ENCODE measurements around the gene ABHD15. TPM values are rescaled to one million over a fixed set of nuclear protein-coding genes. Genes with fewer than 3 reads are reported as not detected.

ABHD15 gene
- total RNA-seq, 1 donor from 2014 or later = 14.3 TPM

DNA sequence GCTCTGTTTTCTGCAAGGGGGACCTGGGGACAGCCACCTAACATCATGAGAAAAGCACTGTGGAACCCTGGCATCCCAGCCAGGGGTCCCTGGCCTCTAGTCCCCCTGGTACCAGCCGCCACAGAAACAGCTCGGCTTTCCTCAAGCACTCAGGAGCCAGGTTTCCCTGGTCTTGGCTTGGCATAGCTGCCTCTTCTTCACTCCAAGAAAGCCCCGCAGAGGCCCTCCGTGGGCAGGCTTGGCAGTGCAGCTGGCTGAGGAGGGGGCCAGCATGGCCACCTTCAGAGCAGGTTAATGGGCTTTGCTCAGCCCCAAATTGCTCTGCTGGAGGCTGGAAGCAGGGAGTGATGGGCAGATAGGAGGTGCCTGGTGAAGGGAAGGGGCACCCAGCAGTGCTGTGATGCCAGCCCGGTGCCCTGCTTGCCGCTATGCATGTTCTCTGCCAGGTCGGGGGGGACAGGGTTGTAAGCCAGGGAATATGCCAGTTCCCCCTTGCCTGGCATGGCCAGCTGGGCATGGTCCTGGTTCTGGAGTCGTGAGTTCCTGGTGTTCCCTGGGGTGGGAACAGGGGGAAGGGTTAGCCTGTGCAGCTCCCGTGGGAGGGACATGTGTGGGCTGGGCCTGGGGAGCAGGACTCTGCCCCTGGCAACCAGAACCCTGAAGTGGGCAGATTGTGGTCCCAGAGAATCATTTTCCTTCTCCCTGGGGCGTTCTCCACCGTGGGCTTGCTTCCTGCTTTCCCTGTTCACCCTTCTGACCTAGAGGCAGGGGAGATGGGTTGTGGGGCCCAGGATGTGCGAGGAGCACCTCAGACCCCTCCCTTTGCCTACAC is 29.3 kb upstream of the ABHD15 start:
- intact Hi-C loops (cut with DNase I) = no loop called here
- TF ChIP-seq, protein P1, sequence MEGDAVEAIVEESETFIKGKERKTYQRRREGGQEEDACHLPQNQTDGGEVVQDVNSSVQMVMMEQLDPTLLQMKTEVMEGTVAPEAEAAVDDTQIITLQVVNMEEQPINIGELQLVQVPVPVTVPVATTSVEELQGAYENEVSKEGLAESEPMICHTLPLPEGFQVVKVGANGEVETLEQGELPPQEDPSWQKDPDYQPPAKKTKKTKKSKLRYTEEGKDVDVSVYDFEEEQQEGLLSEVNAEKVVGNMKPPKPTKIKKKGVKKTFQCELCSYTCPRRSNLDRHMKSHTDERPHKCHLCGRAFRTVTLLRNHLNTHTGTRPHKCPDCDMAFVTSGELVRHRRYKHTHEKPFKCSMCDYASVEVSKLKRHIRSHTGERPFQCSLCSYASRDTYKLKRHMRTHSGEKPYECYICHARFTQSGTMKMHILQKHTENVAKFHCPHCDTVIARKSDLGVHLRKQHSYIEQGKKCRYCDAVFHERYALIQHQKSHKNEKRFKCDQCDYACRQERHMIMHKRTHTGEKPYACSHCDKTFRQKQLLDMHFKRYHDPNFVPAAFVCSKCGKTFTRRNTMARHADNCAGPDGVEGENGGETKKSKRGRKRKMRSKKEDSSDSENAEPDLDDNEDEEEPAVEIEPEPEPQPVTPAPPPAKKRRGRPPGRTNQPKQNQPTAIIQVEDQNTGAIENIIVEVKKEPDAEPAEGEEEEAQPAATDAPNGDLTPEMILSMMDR (IDR thresholded peaks at IDR 0.05) = no peak
- H3K4me1 ChIP-seq = peaks cover 24% of the 10 kb centered on the region
- no peak overlapping the region for H3K4me3 ChIP-seq
- peak; percentile 35 for DNase-seq
- H3K36me3 ChIP-seq = no peaks in the 10 kb centered on the region
- H3K9me3 ChIP-seq = no peaks in the 10 kb centered on the region
- ATAC-seq = no peak
- no peaks in the 10 kb centered on the region for H3K27me3 ChIP-seq (ENCODE audit: low read depth)
- no peak overlapping the region for H3K27ac ChIP-seq

DNA sequence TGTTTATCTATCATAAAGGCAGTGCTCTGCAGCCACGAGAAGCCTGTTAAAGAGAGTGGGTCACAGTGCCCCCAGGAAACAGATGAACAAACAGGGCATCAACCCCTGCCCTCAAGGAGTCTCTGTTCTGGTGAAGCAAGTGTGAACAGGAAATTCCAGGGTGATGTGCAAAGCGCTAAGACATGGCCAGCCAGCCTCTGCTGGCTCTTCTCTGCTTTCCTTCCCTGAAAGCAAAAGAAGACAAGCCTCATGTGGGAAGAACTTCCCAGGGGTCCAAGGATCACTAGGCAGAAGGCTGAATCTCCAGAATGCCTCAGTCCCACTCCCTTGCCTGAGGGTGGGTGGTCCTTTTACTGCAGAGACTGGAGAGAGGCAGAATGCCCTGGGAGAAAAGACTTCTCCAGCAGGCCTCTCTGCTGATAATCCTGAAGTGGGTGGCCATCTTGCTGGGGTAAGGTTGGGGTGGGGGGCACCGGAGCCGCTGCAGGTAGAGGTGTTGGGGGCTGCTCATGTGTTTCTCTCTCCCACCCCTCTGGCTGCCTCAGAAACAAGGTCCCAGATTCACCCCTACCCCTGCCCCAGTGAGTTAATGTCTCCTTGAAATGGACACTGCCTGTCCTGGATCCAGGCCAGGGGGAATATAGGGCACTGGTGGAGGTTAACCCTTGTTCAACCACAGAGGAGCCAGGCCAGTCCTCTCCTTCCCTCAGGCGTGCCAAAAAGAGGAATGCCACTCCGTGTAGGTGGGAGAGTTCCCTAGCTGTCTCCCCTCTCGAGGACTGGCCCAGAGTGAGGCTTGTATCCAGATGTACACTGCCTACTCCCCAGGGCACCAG is 28.5 kb upstream of the ABHD15 start:
- Histone ChIP-seq H3K36me3 (no peaks in the 10 kb centered on the region), H3K27me3 (ENCODE audit: low read depth) (no peaks in the 10 kb centered on the region), H3K4me3 (no peak overlapping the region), H3K9me3 (no peaks in the 10 kb centered on the region), H3K4me1 (peaks cover 32% of the 10 kb centered on the region), H3K27ac (no peak overlapping the region)
- DNase-seq (no peak), ATAC-seq (no peak)
- TF ChIP-seq, protein P1 (IDR thresholded peaks at IDR 0.05) = no peak
- intact Hi-C loops (cut with DNase I) = no loop called here

GRCh38 chr17:29594519-29595090 is 27.8 kb upstream of the ABHD15 start:
- H3K9me3 ChIP-seq = no peaks in the 10 kb centered on the region
- ATAC-seq (no peak), DNase-seq (peak; percentile 38)
- H3K4me1 ChIP-seq = peaks cover 39% of the 10 kb centered on the region
- H3K27me3 ChIP-seq (ENCODE audit: low read depth) = no peaks in the 10 kb centered on the region
- peak overlapping the region; percentile 65 for H3K4me3 ChIP-seq
- intact Hi-C loops (cut with DNase I) = no loop called here
- TF ChIP-seq, protein P1 (IDR thresholded peaks at IDR 0.05) = no peak
- H3K36me3 ChIP-seq = no peaks in the 10 kb centered on the region
- H3K27ac ChIP-seq = no peak overlapping the region

GRCh38 chr17:29593591-29594518 is 27.0 kb upstream of the ABHD15 start:
- DNase-seq (peak; percentile 58), ATAC-seq (no peak)
- Histone ChIP-seq H3K4me3 (peak overlapping the region; percentile 65), H3K27me3 (ENCODE audit: low read depth) (no peaks in the 10 kb centered on the region), H3K9me3 (no peaks in the 10 kb centered on the region), H3K27ac (no peak overlapping the region), H3K36me3 (no peaks in the 10 kb centered on the region), H3K4me1 (peaks cover 39% of the 10 kb centered on the region)
- intact Hi-C loops (cut with DNase I) = no loop called here
- TF ChIP-seq, protein P1 (IDR thresholded peaks at IDR 0.05) = peak; percentile 24

All from lower lobe of right lung (tissue), 2 donors.